GM21723 (cell line): Measurements from ENCODE around the gene STK36.

Experiments
- ATAC-seq: cut with Tn5 transposase; IDR thresholded peaks from one replicate; pipeline ENCODE4 v1.9.1; 2021; ENCODE audit warnings: mild to moderate bottlenecking, moderate library complexity; ENCODE audit not compliant: unreplicated experiment

STK36 gene

DNA sequence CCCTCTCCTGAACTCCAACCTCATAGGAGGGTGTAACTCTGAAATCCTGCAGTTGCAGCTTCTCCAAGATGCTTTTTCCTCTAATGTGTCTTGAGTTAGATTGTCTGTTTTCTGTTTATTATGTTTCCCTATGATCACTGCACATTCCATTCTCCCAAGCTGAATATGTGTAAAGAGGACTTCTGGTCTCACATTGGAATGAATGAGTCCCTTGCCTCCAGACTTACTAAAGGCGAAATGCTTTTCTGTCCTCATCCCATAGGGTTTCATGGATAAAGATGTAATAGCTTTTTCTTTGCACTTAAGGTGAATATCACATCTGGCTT lies 74.5 kb downstream of the STK36 start:
- ATAC-seq: no peak

DNA sequence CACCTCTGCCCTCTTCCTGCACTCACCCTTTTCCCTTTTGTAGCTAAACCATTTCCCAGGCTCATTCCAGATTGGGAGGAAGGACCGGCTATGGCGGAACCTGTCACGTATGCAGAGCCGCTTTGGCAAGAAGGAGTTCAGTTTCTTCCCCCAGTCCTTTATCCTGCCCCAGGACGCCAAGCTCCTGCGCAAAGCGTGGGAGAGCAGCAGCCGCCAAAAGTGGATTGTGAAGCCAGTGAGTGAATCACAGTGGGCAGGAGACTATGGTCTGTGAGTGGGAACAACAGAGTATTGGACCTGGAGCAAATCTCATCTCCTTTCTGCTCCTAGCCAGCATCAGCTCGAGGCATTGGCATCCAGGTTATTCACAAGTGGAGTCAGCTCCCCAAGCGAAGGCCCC lies 75.1 kb downstream of the STK36 start:
- no peak for ATAC-seq

GRCh38 chr2:218748741-218749441 lies 77.0 kb downstream of the STK36 start:
- no peak for ATAC-seq
